GM08714 (cell line): ENCODE measurements around the gene SEC24C.
"Not testable (repeated sequence)": the region's sequence is repeated elsewhere in the genome, so short reads cannot be mapped to it uniquely, and the experiment has no call there.

Source experiments
- H3K4me3 ChIP-seq: fragments of 200-500 bp; sonication (Bioruptor generic); 2 replicates; pipeline ENCODE4 v1.5.1; 2014; ENCODE audit warnings: mild to moderate bottlenecking, low read length, inconsistent platforms
- ZNF274 ChIP-seq: IDR thresholded peaks from 2 replicates; pipeline ENCODE4 v1.6.1; 2012; ENCODE audit warnings: mild to moderate bottlenecking, low read depth, low read length

The SEC24C gene

GRCh38 chr10:73716251-73716650, 27.9 kb upstream of the SEC24C start:
- TF ChIP-seq ZNF274 = no peak
- no peak overlapping the region for H3K4me3 ChIP-seq

- no peak overlapping the region for H3K4me3 ChIP-seq
- no peak for TF ChIP-seq ZNF274
These were observed 26.6 kb upstream of the SEC24C start for GRCh38 chr10:73717556-73717955.

- not testable (repeated sequence) for H3K4me3 ChIP-seq
These were observed 23.6 kb upstream of the SEC24C start for GRCh38 chr10:73720561-73720960.

- H3K4me3 ChIP-seq = no peak overlapping the region
- TF ChIP-seq ZNF274 = no peak
These were observed 20.7 kb upstream of the SEC24C start for GRCh38 chr10:73723516-73723915.

GRCh38 chr10:73729781-73730152, 14.4 kb upstream of the SEC24C start:
- H3K4me3 ChIP-seq = peak overlapping the region; percentile 67

- peak overlapping the region; percentile 67 for H3K4me3 ChIP-seq
- TF ChIP-seq ZNF274 = no peak
These were observed 13.8 kb upstream of the SEC24C start for GRCh38 chr10:73730153-73730906.

- TF ChIP-seq ZNF274 = no peak
- H3K4me3 ChIP-seq = no peak overlapping the region
These were observed 12.4 kb upstream of the SEC24C start for GRCh38 chr10:73731588-73732375.

GRCh38 chr10:73732426-73732825, 11.7 kb upstream of the SEC24C start:
- TF ChIP-seq ZNF274 = no peak
- H3K4me3 ChIP-seq = no peak overlapping the region

GRCh38 chr10:73732931-73733623, 11.1 kb upstream of the SEC24C start:
- no peak for TF ChIP-seq ZNF274
- no peak overlapping the region for H3K4me3 ChIP-seq

GRCh38 chr10:73734028-73734720, 10.0 kb upstream of the SEC24C start:
- H3K4me3 ChIP-seq = no peak overlapping the region
- no peak for TF ChIP-seq ZNF274

- no peak for TF ChIP-seq ZNF274
- no peak overlapping the region for H3K4me3 ChIP-seq
These were observed 9.3 kb upstream of the SEC24C start for GRCh38 chr10:73734796-73735305.

GRCh38 chr10:73740501-73741254, 3.5 kb upstream of the SEC24C start:
- H3K4me3 ChIP-seq = not testable (repeated sequence)

GRCh38 chr10:73742454-73742734, 1.8 kb upstream of the SEC24C start:
- H3K4me3 ChIP-seq = no peak overlapping the region

More at GRCh38 chr10:73742454-73742734, 1.8 kb upstream of the SEC24C start:
- TF ChIP-seq ZNF274 = no peak
